DND-41 (cell line): ENCODE data around the gene MMP7.

Experiments used
- ATAC-seq: fragments of 200-7000 bp; cut with Tn5 transposase; 3 replicates; pipeline ENCODE4 v1.9.1; 2021; ENCODE audit warnings: low read depth; ENCODE audit not compliant: insufficient read depth
- DNase-seq: peaks from one replicate; pipeline ENCODE4 v3.0.0-alpha.2; 2020
- H2AFZ ChIP-seq: 2 replicates; pipeline ENCODE4 v1.6.0; 2012; ENCODE audit warnings: low read depth, low read length
- H3K27ac ChIP-seq: 2 replicates; pipeline ENCODE4 v1.5.1; 2012; ENCODE audit warnings: low read length, inconsistent platforms
- H3K27me3 ChIP-seq: fragments of 200-600 bp; sonication (generic); 2 replicates; pipeline ENCODE4 v1.6.0; 2012; ENCODE audit warnings: low read length, mild to moderate bottlenecking, inconsistent platforms; ENCODE audit not compliant: insufficient read depth, poor library complexity
- H3K36me3 ChIP-seq: 2 replicates; pipeline ENCODE4 v1.5.1; 2012; ENCODE audit warnings: low read length, inconsistent platforms; ENCODE audit not compliant: insufficient read depth
- H3K4me1 ChIP-seq: 2 replicates; pipeline ENCODE4 v1.5.1; 2012; ENCODE audit warnings: mild to moderate bottlenecking, low read length; ENCODE audit not compliant: insufficient read depth
- H3K4me2 ChIP-seq: 2 replicates; pipeline ENCODE4 v1.6.0; 2012; ENCODE audit warnings: mild to moderate bottlenecking, moderate library complexity, low read length, inconsistent platforms; ENCODE audit not compliant: insufficient read depth
- H3K4me3 ChIP-seq, 2 experiments: fragments of 200-600 bp in 1 of 2; shearing (Covaris generic) in 1 of 2; 2 replicates each; pipeline ENCODE4 v1.5.1; 2012 to 2016; ENCODE audit warnings: inconsistent platforms in 2 of 2, low read length in 2 of 2, mild to moderate bottlenecking in 2 of 2, low read depth in 1 of 2, moderate library complexity in 1 of 2
- H3K79me2 ChIP-seq: 2 replicates; pipeline ENCODE4 v1.6.0; 2012; ENCODE audit warnings: low read length, inconsistent platforms; ENCODE audit not compliant: insufficient read depth
- H3K9ac ChIP-seq: 2 replicates; pipeline ENCODE4 v1.6.0; 2012; ENCODE audit warnings: low read depth, mild to moderate bottlenecking, inconsistent platforms, low read length, moderate library complexity
- H3K9me3 ChIP-seq: 2 replicates; pipeline ENCODE4 v1.5.1; 2012; ENCODE audit warnings: low read length, moderate library complexity, mild to moderate bottlenecking, inconsistent platforms; ENCODE audit not compliant: insufficient read depth, severe bottlenecking
- H4K20me1 ChIP-seq: 2 replicates; pipeline ENCODE4 v1.6.0; 2012; ENCODE audit warnings: low read length; ENCODE audit not compliant: insufficient read depth
- EZH2 ChIP-seq: IDR thresholded peaks from 3 replicates; pipeline ENCODE4 v1.6.1; 2012; ENCODE audit warnings: borderline replicate concordance, low read depth, mild to moderate bottlenecking, moderate library complexity, low read length, inconsistent platforms; ENCODE audit not compliant: severe bottlenecking
- TF ChIP-seq, protein P1 (sequence below): IDR thresholded peaks from 2 replicates; pipeline ENCODE4 v1.5.1; 2012; ENCODE audit warnings: borderline replicate concordance, low read length, moderate library complexity, mild to moderate bottlenecking; ENCODE audit not compliant: poor library complexity, severe bottlenecking; ENCODE audit errors: extremely low read depth

MMP7 gene

GRCh38 chr11:102545701-102546100 is 15.2 kb upstream of the MMP7 start:
- no peak overlapping the region for H3K4me3 ChIP-seq
- no peak overlapping the region for H3K4me2 ChIP-seq
- H3K27me3 ChIP-seq: no peaks in the 10 kb centered on the region
- H3K4me1 ChIP-seq: no peaks in the 10 kb centered on the region
- no peak overlapping the region for H3K27ac ChIP-seq
- TF ChIP-seq, protein P1, sequence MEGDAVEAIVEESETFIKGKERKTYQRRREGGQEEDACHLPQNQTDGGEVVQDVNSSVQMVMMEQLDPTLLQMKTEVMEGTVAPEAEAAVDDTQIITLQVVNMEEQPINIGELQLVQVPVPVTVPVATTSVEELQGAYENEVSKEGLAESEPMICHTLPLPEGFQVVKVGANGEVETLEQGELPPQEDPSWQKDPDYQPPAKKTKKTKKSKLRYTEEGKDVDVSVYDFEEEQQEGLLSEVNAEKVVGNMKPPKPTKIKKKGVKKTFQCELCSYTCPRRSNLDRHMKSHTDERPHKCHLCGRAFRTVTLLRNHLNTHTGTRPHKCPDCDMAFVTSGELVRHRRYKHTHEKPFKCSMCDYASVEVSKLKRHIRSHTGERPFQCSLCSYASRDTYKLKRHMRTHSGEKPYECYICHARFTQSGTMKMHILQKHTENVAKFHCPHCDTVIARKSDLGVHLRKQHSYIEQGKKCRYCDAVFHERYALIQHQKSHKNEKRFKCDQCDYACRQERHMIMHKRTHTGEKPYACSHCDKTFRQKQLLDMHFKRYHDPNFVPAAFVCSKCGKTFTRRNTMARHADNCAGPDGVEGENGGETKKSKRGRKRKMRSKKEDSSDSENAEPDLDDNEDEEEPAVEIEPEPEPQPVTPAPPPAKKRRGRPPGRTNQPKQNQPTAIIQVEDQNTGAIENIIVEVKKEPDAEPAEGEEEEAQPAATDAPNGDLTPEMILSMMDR: no peak
- TF ChIP-seq EZH2: no peak
- DNase-seq (no peak), ATAC-seq (no peak)
- no peaks in the 10 kb centered on the region for H4K20me1 ChIP-seq
- no peaks in the 10 kb centered on the region for H3K79me2 ChIP-seq
- no peak overlapping the region for H3K9ac ChIP-seq
- no peak overlapping the region for H2AFZ ChIP-seq
- H3K9me3 ChIP-seq: no peaks in the 10 kb centered on the region
- no peaks in the 10 kb centered on the region for H3K36me3 ChIP-seq

GRCh38 chr11:102544594-102544993 is 14.0 kb upstream of the MMP7 start:
- ATAC-seq (no peak), DNase-seq (no peak)
- H3K27ac ChIP-seq: no peak overlapping the region
- H3K4me3 ChIP-seq: no peak overlapping the region
- no peak overlapping the region for H2AFZ ChIP-seq
- H3K79me2 ChIP-seq: no peaks in the 10 kb centered on the region
- no peak overlapping the region for H3K9ac ChIP-seq
- no peaks in the 10 kb centered on the region for H3K9me3 ChIP-seq
- no peak for TF ChIP-seq EZH2
- TF ChIP-seq, protein P1: no peak
- H3K27me3 ChIP-seq: no peaks in the 10 kb centered on the region
- no peaks in the 10 kb centered on the region for H3K4me1 ChIP-seq
- no peaks in the 10 kb centered on the region for H3K36me3 ChIP-seq
- H4K20me1 ChIP-seq: no peaks in the 10 kb centered on the region
- H3K4me2 ChIP-seq: no peak overlapping the region

- Histone ChIP-seq H3K4me1 (no peaks in the 10 kb centered on the region), H2AFZ (no peak overlapping the region), H3K27ac (no peak overlapping the region), H3K9ac (no peak overlapping the region), H3K4me3 (no peak overlapping the region), H3K4me2 (no peak overlapping the region), H3K36me3 (no peaks in the 10 kb centered on the region), H3K79me2 (no peaks in the 10 kb centered on the region), H4K20me1 (no peaks in the 10 kb centered on the region), H3K27me3 (peaks cover 4% of the 10 kb centered on the region), H3K9me3 (no peaks in the 10 kb centered on the region)
- ATAC-seq (no peak), DNase-seq (no peak)
- TF ChIP-seq EZH2: no peak
- TF ChIP-seq, protein P1: no peak
These were observed 9.0 kb upstream of the MMP7 start for GRCh38 chr11:102539567-102539966.

DNA sequence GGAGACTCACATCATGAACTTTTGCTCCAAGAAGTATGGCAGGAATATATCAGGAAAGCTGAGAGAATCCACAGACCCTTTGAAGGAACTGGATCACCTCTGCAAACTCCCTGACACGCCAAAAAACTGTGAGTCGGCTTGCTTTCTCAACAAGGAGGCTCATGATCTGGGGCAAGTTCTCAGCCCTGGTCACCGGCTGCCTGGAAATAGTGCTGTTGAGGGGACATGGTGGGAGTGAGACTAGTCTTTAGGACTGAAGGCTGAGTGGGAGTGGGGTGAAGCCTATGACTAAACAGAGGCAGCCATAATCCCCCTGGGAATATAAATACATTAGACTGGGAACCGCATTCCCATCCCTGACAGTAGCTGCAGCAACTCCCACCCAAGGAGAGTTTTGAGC is 8.4 kb upstream of the MMP7 start:
- Histone ChIP-seq H3K79me2 (no peaks in the 10 kb centered on the region), H3K9me3 (no peaks in the 10 kb centered on the region), H3K4me2 (no peak overlapping the region), H3K4me1 (no peaks in the 10 kb centered on the region), H3K36me3 (no peaks in the 10 kb centered on the region), H3K27me3 (peaks cover 4% of the 10 kb centered on the region), H3K4me3 (no peak overlapping the region), H4K20me1 (no peaks in the 10 kb centered on the region), H3K27ac (no peak overlapping the region), H3K9ac (no peak overlapping the region), H2AFZ (no peak overlapping the region)
- TF ChIP-seq, protein P1: no peak
- no peak for TF ChIP-seq EZH2
- no peak for DNase-seq
- no peak for ATAC-seq
